K562 treated with DMSO at 1 percent for 24 hours (cell line): Measurements from ENCODE around the gene VEGFC. TPM values are rescaled to one million over a fixed set of nuclear protein-coding genes. Genes with fewer than 3 reads are reported as not detected.

ENCODE experiments used
- total RNA-seq: library from RNA; unstranded; fragments of 300-600 nt; gene quantifications from 2 replicates; pipeline ENCODE4 v1.2.3, GENCODE V29; 2022; ENCODE audit warnings: low read depth; ENCODE audit not compliant: insufficient read depth

The VEGFC gene
- not detected in 2 replicates for total RNA-seq

DNA sequence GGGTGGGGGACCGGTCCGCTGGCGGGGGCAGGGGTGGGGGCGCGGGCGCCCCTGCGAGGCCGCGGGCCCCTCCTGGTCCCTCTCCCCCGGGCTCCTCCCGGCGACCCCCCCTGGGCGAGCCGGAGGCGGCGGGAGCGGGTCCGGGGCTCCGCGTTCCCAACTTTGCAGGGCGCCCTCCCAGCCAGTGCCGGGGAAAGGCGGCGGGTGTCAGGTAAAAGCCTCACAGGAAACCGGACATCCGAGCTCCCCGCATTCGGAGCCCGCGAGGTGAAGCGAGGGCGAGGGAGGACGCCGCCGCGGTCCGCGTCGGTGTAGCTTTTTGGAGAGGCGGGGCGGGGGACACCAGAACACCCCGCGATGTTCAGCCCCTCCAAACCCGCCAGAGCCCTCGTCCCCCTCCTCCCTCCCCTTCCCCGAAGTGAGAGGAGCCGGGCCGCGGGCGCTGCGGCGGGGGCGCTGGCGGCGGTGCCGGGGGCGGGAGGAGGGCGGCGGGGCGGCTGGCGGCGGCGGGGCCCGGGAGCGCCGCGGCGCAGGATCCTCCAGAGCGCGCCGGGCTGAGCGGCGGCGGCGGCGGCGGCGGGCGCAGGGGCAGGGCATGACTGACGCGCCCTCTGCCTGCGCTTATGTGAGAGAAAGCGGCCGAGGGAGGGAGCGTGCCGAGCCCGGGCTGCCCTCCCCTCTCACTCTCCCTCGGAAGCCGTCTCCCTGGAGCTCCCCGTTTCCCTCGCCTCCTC is at the start of gene VEGFC:
Gene VEGFC, minus strand, starts transcription at position 597 of the 734 bp plus-strand sequence. CDS start 611 bp downstream, outside the sequence.

